GM12878 (cell line): ENCODE results near the gene SLC26A8. TPM values are rescaled to one million over a fixed set of nuclear protein-coding genes. Genes with fewer than 3 reads are reported as not detected.

Source experiments
- ATAC-seq: fragments of 200-7000 bp; cut with Tn5 transposase; 3 replicates; pipeline ENCODE4 v1.9.1; 2020; ENCODE audit warnings: mild to moderate bottlenecking, moderate library complexity
- BruUV-seq: library from RNA; stranded (reverse); fragments of 400-500 nt; replicated peaks from 2 replicates; lab custom pipeline; 2021; lab: Mats Ljungman, UMichigan
- CTCF ChIA-PET: fragments of 300-600 bp; sonication (Branson Sonifier 250); formaldehyde crosslinking; extraction: SDS; loops from one replicate; lab custom pipeline; 2021; ENCODE audit warnings: inconsistent platforms; lab: Yijun Ruan, JAX
- POLR2A ChIA-PET: fragments of 350-600 bp; formaldehyde crosslinking; extraction: SDS; loops from one replicate; lab custom pipeline; 2021; ENCODE audit warnings: inconsistent platforms; lab: Charles Lee
- RAD21 ChIA-PET: fragments of 300-600 bp; sonication (Branson Sonifier 250); formaldehyde crosslinking; loops from one replicate; lab custom pipeline; 2023; ENCODE audit warnings: antibody characterized with exemption; ENCODE audit not compliant: unreplicated experiment; lab: Charles Lee
- SMC1A ChIA-PET: fragments of 300-600 bp; sonication (Branson Sonifier 250); formaldehyde crosslinking; loops from one replicate; lab custom pipeline; 2023; ENCODE audit not compliant: unreplicated experiment, uncharacterized antibody; lab: Charles Lee
- DNase-seq: peaks from one replicate; pipeline ENCODE4 v3.0.0-alpha.2; 2011; ENCODE audit warnings: low read depth, low spot score
- FAIRE-seq: peaks from 3 replicates; lab custom pipeline; 2011; peaks lifted over from hg19 to GRCh38; lab: Jason Lieb, UNC
- H2AFZ ChIP-seq: 2 replicates; pipeline ENCODE4 v1.6.0; 2011; ENCODE audit warnings: low read depth, low read length, control low read depth; ENCODE audit not compliant: control insufficient read depth
- H3K27ac ChIP-seq: 2 replicates; pipeline ENCODE4 v1.5.1; 2011; ENCODE audit warnings: control low read depth; ENCODE audit not compliant: control insufficient read depth, insufficient read depth
- H3K27me3 ChIP-seq, 2 experiments: replicated peaks in 1 of 2; 2 replicates each; pipeline versions ENCODE4 v1.6.0 to v1.6.1; 2011; ENCODE audit warnings: low read length in 1 of 2; ENCODE audit not compliant: control insufficient read depth in 2 of 2, insufficient read depth in 2 of 2
- H3K36me3 ChIP-seq, 2 experiments: 2 replicates each; pipeline ENCODE4 v1.5.1; 2011; ENCODE audit warnings: low read length in 1 of 2; ENCODE audit not compliant: control insufficient read depth in 2 of 2, insufficient read depth in 2 of 2
- H3K4me1 ChIP-seq: 2 replicates; pipeline ENCODE4 v1.6.1; 2011; ENCODE audit warnings: mild to moderate bottlenecking, low read length, moderate library complexity, mixed read lengths; ENCODE audit not compliant: control insufficient read depth, insufficient read depth
- H3K4me2 ChIP-seq: 2 replicates; pipeline ENCODE4 v1.6.0; 2011; ENCODE audit warnings: control low read depth; ENCODE audit not compliant: control insufficient read depth, insufficient read depth
- H3K4me3 ChIP-seq: fragments of 200-600 bp; sonication (generic); 2 replicates; pipeline ENCODE4 v1.5.1; 2016
- H3K79me2 ChIP-seq: 2 replicates; pipeline ENCODE4 v1.6.0; 2011; ENCODE audit warnings: low read length; ENCODE audit not compliant: control insufficient read depth, insufficient read depth
- H3K9ac ChIP-seq: 2 replicates; pipeline ENCODE4 v1.8.0; 2011; ENCODE audit warnings: low read length, control low read depth, mixed read lengths; ENCODE audit not compliant: control insufficient read depth, insufficient read depth
- H3K9me3 ChIP-seq: replicated peaks from 3 replicates; pipeline ENCODE4 v1.5.1; 2011; ENCODE audit warnings: mild to moderate bottlenecking, low read length; ENCODE audit not compliant: control insufficient read depth, insufficient read depth
- H4K20me1 ChIP-seq: 2 replicates; pipeline ENCODE4 v1.6.0; 2011; ENCODE audit not compliant: control insufficient read depth, insufficient read depth
- EZH2 ChIP-seq: IDR thresholded peaks from 2 replicates; pipeline ENCODE4 v1.6.1; 2012; ENCODE audit warnings: low read depth, mild to moderate bottlenecking, control low read depth, inconsistent platforms, low read length, borderline replicate concordance; ENCODE audit not compliant: control insufficient read depth
- GATAD2B ChIP-seq: fragments of 450-650 bp; conservative IDR thresholded peaks from 2 replicates; pipeline ENCODE4 v1.6.1; 2017; ENCODE audit warnings: low read depth, mild to moderate bottlenecking, moderate library complexity
- MTA3 ChIP-seq: IDR thresholded peaks from 2 replicates; pipeline ENCODE4 v1.6.1; 2012; ENCODE audit warnings: low read length, inconsistent platforms, borderline replicate concordance
- MXI1 ChIP-seq: fragments of 150-350 bp; IDR thresholded peaks from 2 replicates; pipeline ENCODE4 v1.6.1; 2011; ENCODE audit warnings: low read depth, mild to moderate bottlenecking, inconsistent platforms, low read length, improper control_type of control experiment
- PAX8 ChIP-seq: fragments of 450-650 bp; IDR thresholded peaks from 2 replicates; pipeline ENCODE4 v1.6.1; 2017; ENCODE audit warnings: mild to moderate bottlenecking, moderate library complexity
- RUNX3 ChIP-seq: IDR thresholded peaks from 2 replicates; pipeline ENCODE4 v1.6.1; 2012; ENCODE audit warnings: low read length, inconsistent platforms
- SMAD5 ChIP-seq: IDR thresholded peaks from 2 replicates; pipeline ENCODE4 v1.6.1; 2016; ENCODE audit warnings: antibody characterized with exemption, low read depth
- TCF7 ChIP-seq: IDR thresholded peaks from 2 replicates; pipeline ENCODE4 v1.6.1; 2014; ENCODE audit warnings: antibody characterized with exemption, borderline replicate concordance
- WGBS: methylation state at CpG from one replicate; pipeline ENCODE4 v1.1.6; 2016; ENCODE audit warnings: low lambda C conversion rate; ENCODE audit not compliant: insufficient replicate concordance, insufficient coverage; ENCODE audit errors: missing lambda C conversion rate; 5-methylcytosine and 5-hydroxymethylcytosine counted together
- in situ Hi-C: fragments of 300-500 bp; cut with MboI; formaldehyde crosslinking; loops from 9 replicates; pipeline ENCODE4 v1.14.3; 2018; ENCODE audit warnings: mixed read lengths
- intact Hi-C: fragments of 100-400 bp; cut with micrococcal nuclease; formaldehyde crosslinking; loops from one replicate; pipeline ENCODE4 v1.14.2; 2022; ENCODE audit not compliant: unreplicated experiment
- polyA plus RNA-seq, 11 experiments: library from polyadenylated mRNA; depleted of rRNA in 4 of 11; unstranded in 6 of 11; stranded (reverse) in 5 of 11; fragments of >200 nt; fragmentation: Nextera tagmentation in 4 of 11; fragmentation: Illumina TruSeq in 1 of 11; extraction: Ambion mirVana in 4 of 11; extraction: Trizol in 1 of 11; gene quantifications; 1 replicate in 1 of 11; 2 replicates in 10 of 11; pipeline versions ENCODE4 v1.2.1 to v1.2.3, GENCODE V29; 2011 to 2016; ENCODE audit warnings: inconsistent platforms in 2 of 11, missing spikeins in 2 of 11, low read depth in 1 of 11
- total RNA-seq, 4 experiments: library from RNA; depleted of rRNA in 3 of 4; stranded (reverse); fragments of >200 nt in 3 of 4; fragmentation: Illumina TruSeq in 1 of 4; extraction: Trizol in 1 of 4; gene quantifications; 2 replicates each; pipeline versions ENCODE4 v1.2.1 to v1.2.3, GENCODE V29; 2013 to 2021
- TF ChIP-seq, protein P1 (sequence below): IDR thresholded peaks from 2 replicates; pipeline ENCODE4 v1.6.1; 2011; ENCODE audit warnings: borderline replicate concordance, low read depth, mild to moderate bottlenecking, moderate library complexity, mixed read lengths, low read length; ENCODE audit not compliant: insufficient read depth; ENCODE audit errors: extremely low read length

SLC26A8 gene
- total and polyA plus RNA-seq, 10 of the 15 experiments (the other 5 are each of a cell fraction or from before 2014, with no cell fraction given) = 0.09 to 0.95 (median 0.27) TPM; not detected in 2

DNA sequence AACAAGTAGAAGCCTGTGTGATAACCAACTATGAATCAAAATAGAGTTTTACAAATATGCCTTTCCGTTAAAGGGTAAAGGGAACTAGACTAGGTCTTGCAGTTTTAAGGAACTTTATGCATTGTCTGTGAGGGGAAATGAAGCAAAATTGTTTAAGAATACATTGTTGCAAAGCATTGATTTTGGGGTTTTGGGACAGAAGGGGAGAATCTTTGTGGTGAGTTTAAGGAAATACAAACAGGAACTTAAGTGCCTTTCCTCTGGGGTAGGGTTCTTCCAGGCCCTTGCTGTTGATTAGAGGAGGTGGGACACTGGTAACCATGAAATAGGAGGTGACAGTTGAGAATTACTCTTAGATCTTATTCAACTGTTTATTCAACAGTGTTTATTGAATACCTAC is 7.8 kb upstream of the SLC26A8 start:
- TF ChIP-seq TCF7 = no peak
- no peak for TF ChIP-seq MTA3
- TF ChIP-seq PAX8 = no peak
- no peak for TF ChIP-seq GATAD2B
- no peak for TF ChIP-seq MXI1
- TF ChIP-seq, protein P1, sequence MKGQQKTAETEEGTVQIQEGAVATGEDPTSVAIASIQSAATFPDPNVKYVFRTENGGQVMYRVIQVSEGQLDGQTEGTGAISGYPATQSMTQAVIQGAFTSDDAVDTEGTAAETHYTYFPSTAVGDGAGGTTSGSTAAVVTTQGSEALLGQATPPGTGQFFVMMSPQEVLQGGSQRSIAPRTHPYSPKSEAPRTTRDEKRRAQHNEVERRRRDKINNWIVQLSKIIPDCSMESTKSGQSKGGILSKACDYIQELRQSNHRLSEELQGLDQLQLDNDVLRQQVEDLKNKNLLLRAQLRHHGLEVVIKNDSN = no peak
- TF ChIP-seq EZH2 = no peak
- TF ChIP-seq SMAD5 = no peak
- TF ChIP-seq RUNX3 = peak; percentile 36; the same call in 1 of the 2 replicates
- Histone ChIP-seq H3K27ac (peak overlapping the region; percentile 10), H3K27me3 (no peaks in the 10 kb centered on the region), H3K4me3 (peak overlapping the region; percentile 9; the same call in 1 of the 2 replicates), H4K20me1 (no peaks in the 10 kb centered on the region), H3K9ac (peak overlapping the region; percentile 21; the same call in 1 of the 2 replicates), H3K9me3 (no peaks in the 10 kb centered on the region), H3K4me1 (peaks cover 8% of the 10 kb centered on the region), H3K79me2 (peaks cover 93% of the 10 kb centered on the region), H3K4me2 (peak overlapping the region; percentile 73), H3K36me3 (no peaks in the 10 kb centered on the region), H2AFZ (no peak overlapping the region)
- ChIA-PET SMC1A (interaction anchor here (1.0 to 2.4 kb wide), 4 partner anchors 14 to 163 kb away, joined by 3 to 17 read pairs (median 5); no protein-coding TSS in a partner anchor), CTCF (interaction anchor here (2.5 to 4.2 kb wide), 2 partner anchors 13 to 63 kb away, joined by 9 to 44 read pairs; no protein-coding TSS in a partner anchor), POLR2A (interaction anchor here (0.5 to 1.5 kb wide), 4 partner anchors 16 to 371 kb away, joined by 3 to 5 read pairs (median 4); no protein-coding TSS in a partner anchor), RAD21 (interaction anchor here (0.6 to 2.3 kb wide), 3 partner anchors 63 to 1669 kb away, joined by 3 to 16 read pairs (median 8); no protein-coding TSS in a partner anchor)
- WGBS = 92% methylated on average over 1 of the region's 1 CpG
- no peak for DNase-seq
- no peak for FAIRE-seq
- no TSS peak for BruUV-seq
- intact Hi-C loops = no loop called here
- in situ Hi-C loops = no loop called here
- ATAC-seq = no peak
